ENCODE measurements around the gene TNNI2. TPM values are rescaled to one million over a fixed set of nuclear protein-coding genes. Genes with fewer than 3 reads are reported as not detected.
A peak's percentile ranks its signal among the peaks of the same experiment; 100 is the strongest.
"Not testable (repeated sequence)": the region's sequence is repeated elsewhere in the genome, so short reads cannot be mapped to it uniquely, and the experiment has no call there.

Gene TNNI2
- total RNA-seq, 2 experiments from 2014 or later = 0.50 TPM; not detected in 1

DNA sequence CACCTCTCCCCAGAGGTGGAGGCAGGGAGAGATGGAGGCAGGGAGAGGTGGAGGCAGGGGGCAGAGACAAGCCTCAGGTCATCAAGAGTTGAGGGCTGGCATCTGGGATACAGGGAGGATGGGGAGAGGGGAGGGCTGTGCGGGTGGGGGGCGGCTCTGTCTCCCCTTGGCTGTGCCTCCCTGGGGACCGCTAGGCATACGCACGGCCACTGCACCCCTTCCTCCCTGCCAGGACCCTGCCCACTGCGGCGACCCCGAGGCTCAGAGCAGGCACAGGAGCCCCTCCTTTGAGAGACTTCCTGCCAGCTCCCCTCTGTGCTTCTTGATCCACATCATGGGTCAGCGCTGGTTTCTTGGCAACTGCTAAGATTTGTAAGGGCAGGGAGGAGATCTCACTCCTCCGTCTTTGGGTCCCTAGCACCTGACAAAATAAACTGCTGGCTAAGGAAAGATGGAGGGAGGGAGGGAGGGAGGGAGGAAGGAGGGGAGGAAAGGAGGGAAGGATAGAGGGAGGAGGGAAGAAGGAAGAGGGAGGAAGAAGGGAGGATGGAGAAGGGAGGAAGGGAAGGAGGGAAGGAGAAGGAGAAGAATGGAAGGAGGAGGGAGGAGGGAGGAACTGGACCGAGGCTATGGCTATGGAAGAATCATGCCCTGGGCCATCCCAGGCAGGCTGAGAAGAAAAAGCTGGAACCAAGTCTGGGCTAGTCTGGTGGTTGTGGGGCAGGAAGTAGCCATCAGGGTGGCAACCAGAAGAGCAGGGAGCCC lies 34.4 kb downstream of the TNNI2 start:
- Histone ChIP-seq H3K27ac (ENCODE audit: low read depth in 1 of 2, low read length in 2 of 2) (peak overlapping the region in 1 of 2 donors; percentile 35), H3K36me3 (ENCODE audit: insufficient read depth, low read length) (peaks cover 12% of the 10 kb centered on the region), H3K4me3 (ENCODE audit: low read length) (no peak overlapping the region), H3K9me3 (ENCODE audit: control insufficient read depth in 1 of 2, insufficient read depth in 1 of 2, low read length in 2 of 2) (no peaks in the 10 kb centered on the region), H3K4me1 (ENCODE audit: insufficient read depth, low read length) (peaks cover 88% of the 10 kb centered on the region), H3K27me3 (ENCODE audit: control insufficient read depth in 1 of 2, insufficient read depth in 2 of 2, low read length in 2 of 2) (no peaks in the 10 kb centered on the region)
- Mint-ChIP-seq H3K4me1 (ENCODE audit: low read depth) (peaks cover 50% of the 10 kb centered on the region), H3K27me3 (no peaks in the 10 kb centered on the region), H3K4me3 (no peak overlapping the region), H3K36me3 (ENCODE audit: low read depth) (peaks cover 14% of the 10 kb centered on the region), H3K9me3 (no peaks in the 10 kb centered on the region), H3K27ac (peak overlapping the region; percentile 78)
- intact Hi-C loops (cut with DNase I, micrococcal nuclease) = no loop called here
- ATAC-seq (ENCODE audit: poor library complexity) (no peak), DNase-seq (peak in 1 of 14 experiments; percentile 0)
- ChIA-PET CTCF (no interaction called here), POLR2A (interaction anchor here (1.4 kb wide), 1 partner anchor 20 kb away, joined by 4 read pairs; the partner anchor contains the start of gene LSP1)
- TF ChIP-seq, protein P1, sequence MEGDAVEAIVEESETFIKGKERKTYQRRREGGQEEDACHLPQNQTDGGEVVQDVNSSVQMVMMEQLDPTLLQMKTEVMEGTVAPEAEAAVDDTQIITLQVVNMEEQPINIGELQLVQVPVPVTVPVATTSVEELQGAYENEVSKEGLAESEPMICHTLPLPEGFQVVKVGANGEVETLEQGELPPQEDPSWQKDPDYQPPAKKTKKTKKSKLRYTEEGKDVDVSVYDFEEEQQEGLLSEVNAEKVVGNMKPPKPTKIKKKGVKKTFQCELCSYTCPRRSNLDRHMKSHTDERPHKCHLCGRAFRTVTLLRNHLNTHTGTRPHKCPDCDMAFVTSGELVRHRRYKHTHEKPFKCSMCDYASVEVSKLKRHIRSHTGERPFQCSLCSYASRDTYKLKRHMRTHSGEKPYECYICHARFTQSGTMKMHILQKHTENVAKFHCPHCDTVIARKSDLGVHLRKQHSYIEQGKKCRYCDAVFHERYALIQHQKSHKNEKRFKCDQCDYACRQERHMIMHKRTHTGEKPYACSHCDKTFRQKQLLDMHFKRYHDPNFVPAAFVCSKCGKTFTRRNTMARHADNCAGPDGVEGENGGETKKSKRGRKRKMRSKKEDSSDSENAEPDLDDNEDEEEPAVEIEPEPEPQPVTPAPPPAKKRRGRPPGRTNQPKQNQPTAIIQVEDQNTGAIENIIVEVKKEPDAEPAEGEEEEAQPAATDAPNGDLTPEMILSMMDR (IDR thresholded peaks at IDR 0.05) = no peak

DNA sequence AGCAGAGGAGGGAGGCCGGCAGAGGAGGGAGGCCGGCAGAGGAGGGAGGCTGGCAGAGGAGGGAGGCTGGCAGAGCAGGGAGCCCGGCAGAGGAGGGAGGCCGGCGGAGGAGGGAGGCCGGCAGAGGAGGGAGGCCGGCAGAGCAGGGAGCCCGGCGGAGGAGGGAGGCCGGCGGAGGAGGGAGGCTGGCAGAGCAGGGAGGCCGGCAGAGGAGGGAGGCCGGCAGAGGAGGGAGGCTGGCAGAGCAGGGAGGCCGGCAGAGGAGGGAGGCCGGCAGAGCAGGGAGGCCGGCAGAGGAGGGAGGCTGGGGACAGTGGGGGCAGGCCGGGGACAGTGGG lies 35.0 kb downstream of the TNNI2 start:
- CTCF ChIA-PET; POLR2A ChIA-PET; H3K27me3 Mint-ChIP-seq; H3K9me3 Mint-ChIP-seq; H3K27me3 ChIP-seq (ENCODE audit: control insufficient read depth in 1 of 2, insufficient read depth in 2 of 2, low read length in 2 of 2); H3K4me3 Mint-ChIP-seq; intact Hi-C loops (cut with DNase I, micrococcal nuclease); H3K27ac ChIP-seq (ENCODE audit: low read depth in 1 of 2, low read length in 2 of 2); H3K9me3 ChIP-seq (ENCODE audit: control insufficient read depth in 1 of 2, insufficient read depth in 1 of 2, low read length in 2 of 2); ATAC-seq (ENCODE audit: poor library complexity); H3K4me3 ChIP-seq (ENCODE audit: low read length): not testable (repeated sequence)
- Mint-ChIP-seq H3K27ac (peak overlapping the region; percentile 78), H3K4me1 (ENCODE audit: low read depth) (peaks cover 50% of the 10 kb centered on the region), H3K36me3 (ENCODE audit: low read depth) (peaks cover 14% of the 10 kb centered on the region)
- peak in 1 of 14 experiments; percentile 0 for DNase-seq
- peaks cover 87% of the 10 kb centered on the region for H3K4me1 ChIP-seq (ENCODE audit: insufficient read depth, low read length)
- peaks cover 12% of the 10 kb centered on the region for H3K36me3 ChIP-seq (ENCODE audit: insufficient read depth, low read length)

DNA sequence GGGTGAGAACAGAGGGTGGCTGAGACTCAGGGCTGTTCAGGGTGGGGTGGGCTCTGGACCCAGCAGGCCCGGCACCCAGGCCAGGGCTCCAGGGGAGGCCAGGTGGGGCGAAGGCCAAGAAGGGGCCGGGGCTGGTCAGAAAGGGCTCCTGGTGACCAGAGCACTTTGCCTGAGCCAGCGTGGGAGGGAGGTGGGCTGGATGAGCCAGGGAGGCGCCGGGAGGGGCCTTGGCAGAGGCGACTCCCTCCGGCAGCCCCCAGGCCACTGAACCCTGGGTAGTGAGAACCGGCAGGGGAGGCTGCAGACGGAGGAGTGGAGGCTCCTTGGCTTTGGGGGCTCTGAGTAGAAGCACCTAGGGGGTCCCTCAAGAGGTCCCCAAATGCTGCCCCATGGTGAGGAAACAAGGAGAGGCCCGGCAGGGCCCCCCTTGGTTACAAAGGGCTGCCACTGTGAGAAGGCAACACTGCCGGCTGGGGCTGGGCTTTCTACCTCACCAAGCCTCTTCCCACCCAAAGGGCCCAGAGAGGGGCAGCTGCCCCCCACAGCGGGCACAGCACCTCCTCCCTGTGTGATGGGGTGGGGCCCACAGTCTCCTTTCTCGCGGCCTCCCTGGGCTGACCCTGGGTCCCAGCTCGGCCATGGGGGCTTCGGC lies 35.8 kb downstream of the TNNI2 start:
- H3K4me1 ChIP-seq (ENCODE audit: insufficient read depth, low read length) = peaks cover 80% of the 10 kb centered on the region
- Mint-ChIP-seq H3K4me1 (ENCODE audit: low read depth) (peaks cover 42% of the 10 kb centered on the region), H3K36me3 (ENCODE audit: low read depth) (peaks cover 14% of the 10 kb centered on the region)
- ATAC-seq (ENCODE audit: poor library complexity); H3K9me3 Mint-ChIP-seq; intact Hi-C loops (cut with DNase I, micrococcal nuclease); H3K9me3 ChIP-seq (ENCODE audit: control insufficient read depth in 1 of 2, insufficient read depth in 1 of 2, low read length in 2 of 2); H3K4me3 Mint-ChIP-seq; H3K27me3 Mint-ChIP-seq; H3K27me3 ChIP-seq (ENCODE audit: control insufficient read depth in 1 of 2, insufficient read depth in 2 of 2, low read length in 2 of 2); H3K27ac Mint-ChIP-seq; H3K4me3 ChIP-seq (ENCODE audit: low read length); CTCF ChIA-PET: not testable (repeated sequence)
- POLR2A ChIA-PET = interaction anchor here (0.6 to 1.4 kb wide), 2 partner anchors 8 to 43 kb away, joined by 3 to 4 read pairs; no protein-coding TSS in a partner anchor
- peaks cover 13% of the 10 kb centered on the region for H3K36me3 ChIP-seq (ENCODE audit: insufficient read depth, low read length)
- peak in 2 of 14 experiments; percentile 0 for DNase-seq
- H3K27ac ChIP-seq (ENCODE audit: low read depth in 1 of 2, low read length in 2 of 2) = peak overlapping the region in 1 of 2 donors; percentile 21

DNA sequence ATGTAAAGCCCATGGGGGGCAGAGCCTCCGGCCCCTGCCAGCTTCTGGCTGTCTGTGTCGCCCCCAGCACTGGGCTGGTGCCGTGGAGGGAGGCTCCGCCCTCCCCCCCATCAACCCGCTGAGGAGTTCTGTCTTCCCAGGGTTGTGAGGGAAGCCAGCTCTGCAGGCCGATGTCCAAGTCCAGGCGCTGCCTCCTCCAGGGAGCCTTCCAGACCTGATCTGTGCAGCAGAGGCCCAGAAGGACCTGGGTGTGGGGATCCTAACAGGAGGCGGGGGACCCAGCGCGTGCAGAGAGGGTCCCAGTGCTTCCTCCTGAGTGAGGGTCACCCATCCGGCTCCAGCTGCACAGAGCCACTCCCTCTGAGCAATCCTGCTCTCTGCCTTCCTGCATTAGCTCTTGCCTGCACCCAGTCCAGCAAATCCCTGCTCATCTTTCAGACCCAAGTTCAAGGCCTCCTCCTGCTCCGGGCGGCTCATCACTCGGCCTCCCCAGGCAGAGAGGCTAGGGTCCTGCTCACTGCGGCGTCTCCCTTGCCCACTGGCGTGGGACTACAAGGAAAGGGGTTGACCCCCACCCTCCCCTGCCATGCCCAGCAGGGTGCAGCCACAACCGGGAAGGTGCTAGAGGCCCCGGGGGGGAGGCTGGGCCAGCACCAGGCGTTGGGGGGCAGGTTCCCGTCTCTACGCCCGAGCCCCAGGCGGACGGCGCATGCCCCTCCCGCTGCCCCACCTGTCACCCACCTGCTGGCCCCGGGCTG lies 36.5 kb downstream of the TNNI2 start:
- peaks cover 35% of the 10 kb centered on the region for H3K4me1 Mint-ChIP-seq (ENCODE audit: low read depth)
- Histone ChIP-seq H3K4me3 (ENCODE audit: low read length) (no peak overlapping the region), H3K4me1 (ENCODE audit: insufficient read depth, low read length) (peaks cover 80% of the 10 kb centered on the region), H3K9me3 (ENCODE audit: control insufficient read depth in 1 of 2, insufficient read depth in 1 of 2, low read length in 2 of 2) (no peaks in the 10 kb centered on the region), H3K27ac (ENCODE audit: low read depth in 1 of 2, low read length in 2 of 2) (no peak overlapping the region), H3K36me3 (ENCODE audit: insufficient read depth, low read length) (peaks cover 18% of the 10 kb centered on the region), H3K27me3 (ENCODE audit: control insufficient read depth in 1 of 2, insufficient read depth in 2 of 2, low read length in 2 of 2) (no peaks in the 10 kb centered on the region)
- TF ChIP-seq, protein P1 (IDR thresholded peaks at IDR 0.05) = no peak
- ChIA-PET CTCF (no interaction called here), POLR2A (interaction anchor here (1.4 kb wide), 1 partner anchor 42 kb away, joined by 3 read pairs; no protein-coding TSS in a partner anchor)
- intact Hi-C loops (cut with DNase I, micrococcal nuclease) = no loop called here
- H3K27me3 Mint-ChIP-seq = no peaks in the 10 kb centered on the region
- peak overlapping the region; percentile 68 for H3K27ac Mint-ChIP-seq
- H3K4me3 Mint-ChIP-seq = no peak overlapping the region
- no peaks in the 10 kb centered on the region for H3K9me3 Mint-ChIP-seq
- ATAC-seq (ENCODE audit: poor library complexity) = no peak
- peaks cover 19% of the 10 kb centered on the region for H3K36me3 Mint-ChIP-seq (ENCODE audit: low read depth)
- peak in 1 of 14 experiments; percentile 0 for DNase-seq

DNA sequence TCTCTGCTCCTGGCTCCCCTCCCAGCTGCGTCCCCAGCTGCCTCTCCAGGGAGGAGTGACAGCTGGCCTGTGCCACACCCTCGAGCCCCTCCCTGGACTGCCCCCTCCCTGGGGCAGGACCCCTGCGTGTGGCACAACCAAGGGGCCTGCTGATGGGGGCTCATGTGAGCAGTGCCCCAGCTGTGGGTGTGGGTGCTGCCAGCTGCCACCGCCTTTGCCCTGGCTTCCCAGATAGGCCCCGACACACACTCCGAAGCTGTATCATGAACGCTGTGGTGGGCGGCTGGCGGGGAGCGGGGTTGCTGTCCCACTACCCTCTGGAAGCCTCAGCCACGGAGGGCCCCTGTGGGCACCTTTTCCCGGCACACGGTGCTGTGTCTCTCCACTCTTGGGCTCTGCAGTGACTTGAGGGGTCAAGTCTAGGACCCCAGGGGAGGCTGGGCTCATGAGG lies 37.1 kb downstream of the TNNI2 start:
- peaks cover 20% of the 10 kb centered on the region for H3K36me3 Mint-ChIP-seq (ENCODE audit: low read depth)
- H3K9me3 Mint-ChIP-seq; H3K27me3 ChIP-seq (ENCODE audit: control insufficient read depth in 1 of 2, insufficient read depth in 2 of 2, low read length in 2 of 2); H3K27ac Mint-ChIP-seq; H3K4me3 ChIP-seq (ENCODE audit: low read length); H3K9me3 ChIP-seq (ENCODE audit: control insufficient read depth in 1 of 2, insufficient read depth in 1 of 2, low read length in 2 of 2); H3K27me3 Mint-ChIP-seq; H3K4me3 Mint-ChIP-seq; intact Hi-C loops (cut with DNase I, micrococcal nuclease); ATAC-seq (ENCODE audit: poor library complexity); CTCF ChIA-PET: not testable (repeated sequence)
- peak in 2 of 14 experiments; percentile 0 to 12 for DNase-seq
- POLR2A ChIA-PET = interaction anchor here (1.1 to 1.7 kb wide), 3 partner anchors 22 to 41 kb away, joined by 3 to 7 read pairs (median 5); no protein-coding TSS in a partner anchor
- H3K4me1 ChIP-seq (ENCODE audit: insufficient read depth, low read length) = peaks cover 80% of the 10 kb centered on the region
- peaks cover 24% of the 10 kb centered on the region for H3K36me3 ChIP-seq (ENCODE audit: insufficient read depth, low read length)
- peak overlapping the region in 1 of 2 donors; percentile 13 for H3K27ac ChIP-seq (ENCODE audit: low read depth in 1 of 2, low read length in 2 of 2)
- peaks cover 34% of the 10 kb centered on the region for H3K4me1 Mint-ChIP-seq (ENCODE audit: low read depth)
